SK-N-SH (cell line): Measurements from ENCODE around the gene AKT1.

Experiments
- EP300 ChIP-seq, 2 experiments: IDR thresholded peaks; 2 replicates each; pipeline versions ENCODE4 v1.4.0 to v1.6.1; 2012; ENCODE audit warnings: borderline replicate concordance in 1 of 2, low read depth in 1 of 2, low read length in 1 of 2
- JUND ChIP-seq: IDR thresholded peaks from 2 replicates; pipeline ENCODE4 v1.4.0; 2012
- MXI1 ChIP-seq: IDR thresholded peaks from 2 replicates; pipeline ENCODE4 v1.6.1; 2012; ENCODE audit warnings: mild to moderate bottlenecking, low read depth, low read length, improper control_type of control experiment
- POLR2AphosphoS5 ChIP-seq: IDR thresholded peaks from 2 replicates; pipeline ENCODE4 v1.6.1; 2012; ENCODE audit warnings: low read depth, low read length
- SIN3A ChIP-seq: IDR thresholded peaks from 2 replicates; pipeline ENCODE4 v1.6.1; 2012; ENCODE audit warnings: low read depth, mild to moderate bottlenecking, low read length, moderate library complexity, borderline replicate concordance
- SMC3 ChIP-seq: IDR thresholded peaks from 2 replicates; pipeline ENCODE4 v1.6.1; 2012; ENCODE audit warnings: low read depth, low read length, improper control_type of control experiment
- TF ChIP-seq, protein P1 (sequence below): fragments of 200-600 bp; sonication (generic); IDR thresholded peaks from 2 replicates; pipeline ENCODE4 v1.6.1; 2017; ENCODE audit warnings: antibody characterized with exemption, mild to moderate bottlenecking, moderate library complexity
- TF ChIP-seq, protein P2 (sequence below): fragments of 150-350 bp; IDR thresholded peaks from 2 replicates; pipeline ENCODE4 v1.6.1; 2016; ENCODE audit warnings: mild to moderate bottlenecking, low read depth, low read length

DNA sequence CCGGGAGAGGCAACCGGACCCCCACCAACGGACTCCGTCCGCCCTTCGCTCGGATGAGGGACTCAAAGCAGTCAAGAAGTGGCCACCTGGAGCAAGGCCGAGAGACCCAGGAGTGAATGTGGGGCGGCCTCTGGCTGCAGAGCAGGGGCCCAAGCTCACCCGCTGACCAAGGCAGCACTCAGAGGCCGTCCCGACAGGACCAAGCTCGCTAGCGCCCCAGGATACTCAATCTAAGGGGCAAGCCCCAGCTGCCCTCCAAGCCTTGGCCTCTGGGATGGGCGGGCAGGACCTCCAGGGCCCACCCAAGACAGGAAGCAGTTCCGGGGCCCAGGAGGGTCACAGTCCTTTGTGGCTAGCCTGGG is 936 bp downstream of the AKT1 start:
- TF ChIP-seq, protein P1, sequence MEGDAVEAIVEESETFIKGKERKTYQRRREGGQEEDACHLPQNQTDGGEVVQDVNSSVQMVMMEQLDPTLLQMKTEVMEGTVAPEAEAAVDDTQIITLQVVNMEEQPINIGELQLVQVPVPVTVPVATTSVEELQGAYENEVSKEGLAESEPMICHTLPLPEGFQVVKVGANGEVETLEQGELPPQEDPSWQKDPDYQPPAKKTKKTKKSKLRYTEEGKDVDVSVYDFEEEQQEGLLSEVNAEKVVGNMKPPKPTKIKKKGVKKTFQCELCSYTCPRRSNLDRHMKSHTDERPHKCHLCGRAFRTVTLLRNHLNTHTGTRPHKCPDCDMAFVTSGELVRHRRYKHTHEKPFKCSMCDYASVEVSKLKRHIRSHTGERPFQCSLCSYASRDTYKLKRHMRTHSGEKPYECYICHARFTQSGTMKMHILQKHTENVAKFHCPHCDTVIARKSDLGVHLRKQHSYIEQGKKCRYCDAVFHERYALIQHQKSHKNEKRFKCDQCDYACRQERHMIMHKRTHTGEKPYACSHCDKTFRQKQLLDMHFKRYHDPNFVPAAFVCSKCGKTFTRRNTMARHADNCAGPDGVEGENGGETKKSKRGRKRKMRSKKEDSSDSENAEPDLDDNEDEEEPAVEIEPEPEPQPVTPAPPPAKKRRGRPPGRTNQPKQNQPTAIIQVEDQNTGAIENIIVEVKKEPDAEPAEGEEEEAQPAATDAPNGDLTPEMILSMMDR: peak; percentile 14
- TF ChIP-seq SIN3A (no peak), EP300 (IDR thresholded peaks at IDR 0.05; ENCODE audit: borderline replicate concordance in 1 of 2, low read depth in 1 of 2, low read length in 1 of 2) (no peak), POLR2AphosphoS5 (no peak), MXI1 (no peak), SMC3 (no peak), JUND (no peak)
- TF ChIP-seq, protein P2, sequence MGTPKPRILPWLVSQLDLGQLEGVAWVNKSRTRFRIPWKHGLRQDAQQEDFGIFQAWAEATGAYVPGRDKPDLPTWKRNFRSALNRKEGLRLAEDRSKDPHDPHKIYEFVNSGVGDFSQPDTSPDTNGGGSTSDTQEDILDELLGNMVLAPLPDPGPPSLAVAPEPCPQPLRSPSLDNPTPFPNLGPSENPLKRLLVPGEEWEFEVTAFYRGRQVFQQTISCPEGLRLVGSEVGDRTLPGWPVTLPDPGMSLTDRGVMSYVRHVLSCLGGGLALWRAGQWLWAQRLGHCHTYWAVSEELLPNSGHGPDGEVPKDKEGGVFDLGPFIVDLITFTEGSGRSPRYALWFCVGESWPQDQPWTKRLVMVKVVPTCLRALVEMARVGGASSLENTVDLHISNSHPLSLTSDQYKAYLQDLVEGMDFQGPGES: no peak
